ENCODE results near the gene GPR141.

The GPR141 gene, protein sequence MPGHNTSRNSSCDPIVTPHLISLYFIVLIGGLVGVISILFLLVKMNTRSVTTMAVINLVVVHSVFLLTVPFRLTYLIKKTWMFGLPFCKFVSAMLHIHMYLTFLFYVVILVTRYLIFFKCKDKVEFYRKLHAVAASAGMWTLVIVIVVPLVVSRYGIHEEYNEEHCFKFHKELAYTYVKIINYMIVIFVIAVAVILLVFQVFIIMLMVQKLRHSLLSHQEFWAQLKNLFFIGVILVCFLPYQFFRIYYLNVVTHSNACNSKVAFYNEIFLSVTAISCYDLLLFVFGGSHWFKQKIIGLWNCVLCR

DNA sequence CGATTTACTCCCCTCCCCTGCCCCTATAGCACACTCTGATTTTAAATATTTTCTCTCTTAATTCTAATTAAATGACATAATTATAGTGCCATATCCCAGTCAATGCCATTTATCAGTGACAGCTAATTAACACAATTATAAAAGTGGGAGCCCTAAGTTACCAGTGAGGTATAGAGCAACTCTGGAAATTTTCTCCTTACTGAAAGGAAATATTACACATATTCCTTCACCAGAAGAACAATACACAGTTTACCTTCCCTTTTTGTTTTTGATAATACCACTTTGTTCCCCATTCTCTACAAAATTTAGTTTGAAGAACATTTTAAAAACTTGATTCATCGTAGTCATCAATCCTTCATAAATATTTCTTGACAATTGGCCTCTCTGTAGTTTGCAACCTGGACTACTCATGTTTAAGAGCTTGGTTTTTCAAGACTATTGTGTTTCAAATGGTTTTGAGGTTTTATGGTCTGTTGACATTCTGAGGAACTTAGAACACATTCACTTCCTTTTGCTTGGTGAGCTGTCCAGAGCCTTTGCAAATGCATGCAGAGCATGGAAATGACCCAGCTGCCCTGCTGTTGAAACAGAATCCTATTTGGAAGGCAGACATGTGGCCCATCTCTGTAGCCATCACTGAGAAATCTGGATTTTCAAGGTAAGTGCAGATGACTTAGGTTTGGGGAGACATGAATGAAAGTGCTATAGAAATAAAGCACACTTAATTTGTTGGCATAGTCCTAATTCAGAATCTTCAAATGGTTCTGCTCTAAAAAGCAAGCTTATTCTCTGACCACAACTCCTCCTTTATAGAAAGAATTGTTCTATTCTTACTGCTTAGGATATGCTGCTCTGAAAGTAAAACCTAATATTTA, at the start of gene GPR141:
TSS of gene GPR141 (plus strand) at position 521 of the 875 bp plus-strand sequence. CDS start 56,628 bp downstream, outside the sequence.
- DNase-seq = peak in 2 of 56 donors; percentile 10 to 20

DNA sequence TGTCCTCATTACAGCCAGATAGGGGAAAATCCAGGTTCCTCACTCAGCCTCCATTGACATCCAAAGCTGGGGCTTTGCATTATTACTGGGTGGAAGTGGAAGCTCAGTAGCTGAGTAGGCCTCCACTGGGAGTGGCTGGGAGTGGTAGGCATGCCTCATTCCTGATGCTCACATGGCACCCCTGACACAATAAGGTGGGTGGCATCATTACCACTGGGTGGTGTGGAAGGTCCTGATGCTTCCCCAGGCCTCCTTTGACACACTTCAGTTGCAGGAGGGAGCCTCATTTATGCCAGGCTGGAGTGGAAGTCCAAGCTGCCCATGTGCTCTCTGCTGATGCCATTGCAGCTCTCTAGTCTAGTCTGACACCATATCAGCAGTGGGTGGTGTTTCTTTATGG, 48.2 kb upstream of the GPR141 start:
- no peak for DNase-seq

DNA sequence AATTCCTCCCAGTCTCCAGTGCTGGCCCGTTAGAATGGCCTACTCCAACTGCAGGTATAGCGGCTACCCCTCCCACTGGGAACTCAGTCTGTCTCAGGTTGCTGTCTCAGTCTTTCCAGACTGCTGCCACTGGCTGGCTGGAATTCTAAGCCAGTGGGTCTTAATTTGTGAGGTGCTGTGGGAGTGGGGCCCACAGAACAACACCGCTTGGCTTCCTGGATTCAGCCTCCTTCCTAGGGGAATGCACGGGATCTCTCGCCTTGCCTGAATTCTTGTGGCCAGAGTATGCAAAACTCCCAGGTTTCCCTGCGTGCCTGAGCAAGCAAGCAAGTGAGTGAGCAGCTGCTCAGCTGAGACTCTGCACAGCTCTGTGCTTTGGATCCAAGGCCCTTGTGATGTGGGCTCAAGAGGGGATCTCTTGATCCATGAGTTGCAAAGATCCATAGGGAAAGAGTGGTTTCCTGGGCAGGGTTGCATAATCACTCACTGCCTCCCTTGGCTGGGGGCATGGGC, 41.5 kb upstream of the GPR141 start:
- no peak for DNase-seq

DNA sequence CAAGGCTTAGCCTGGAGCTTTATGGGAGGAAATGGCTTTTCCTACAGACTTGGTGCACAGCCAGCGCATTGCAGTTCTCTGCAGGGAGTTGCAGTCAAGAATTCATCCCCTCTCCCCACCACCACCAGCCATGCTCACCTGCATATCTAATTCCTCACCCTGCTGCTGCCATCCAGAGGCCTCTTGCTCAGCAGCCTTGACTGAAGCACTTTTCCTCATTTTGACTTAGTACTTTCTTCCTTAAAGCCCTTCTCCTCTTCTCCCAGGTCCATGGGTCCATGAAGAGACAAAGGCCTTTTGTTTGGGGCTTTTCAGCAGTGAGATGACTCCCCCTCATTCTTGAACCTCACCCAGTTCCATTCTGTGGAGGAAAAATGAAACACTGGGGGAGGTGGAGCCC, 39.7 kb upstream of the GPR141 start:
- DNase-seq = no peak

DNA sequence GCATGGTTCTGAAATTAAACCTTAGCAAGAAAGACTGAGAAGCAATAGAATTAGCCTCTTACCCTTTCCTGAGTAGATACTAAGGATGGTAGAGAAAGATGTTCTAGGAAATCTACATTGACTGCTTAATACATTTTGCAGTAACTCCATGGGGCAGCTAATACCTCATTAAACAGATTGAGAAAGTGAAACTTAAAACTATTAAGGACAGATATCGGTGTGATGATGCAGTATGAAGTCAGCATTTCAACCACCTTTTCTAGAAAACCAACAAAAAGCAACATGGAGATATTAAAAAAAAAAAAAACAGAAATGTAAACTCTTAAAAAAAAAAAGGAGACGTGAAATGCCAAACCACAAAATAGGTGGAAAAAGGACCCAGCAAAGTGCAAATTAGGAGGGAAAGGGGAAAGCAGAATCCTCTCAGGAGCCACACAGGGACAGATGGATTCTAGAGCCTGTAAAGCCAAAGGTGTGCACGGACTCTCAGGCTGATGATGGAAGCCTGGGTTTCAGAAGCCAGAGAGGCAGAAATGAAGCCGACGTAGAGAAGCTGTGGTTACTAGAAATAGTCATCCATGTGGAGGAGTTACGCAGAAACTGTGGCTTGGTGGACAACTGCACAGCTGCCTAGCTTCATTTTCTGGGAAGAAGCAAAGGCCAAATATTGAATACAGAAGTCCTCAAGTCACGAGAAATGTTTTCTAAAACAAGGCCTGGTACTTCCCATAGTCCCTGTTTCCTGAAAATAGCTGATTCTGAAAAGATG, 38.1 kb upstream of the GPR141 start:
- DNase-seq = no peak

DNA sequence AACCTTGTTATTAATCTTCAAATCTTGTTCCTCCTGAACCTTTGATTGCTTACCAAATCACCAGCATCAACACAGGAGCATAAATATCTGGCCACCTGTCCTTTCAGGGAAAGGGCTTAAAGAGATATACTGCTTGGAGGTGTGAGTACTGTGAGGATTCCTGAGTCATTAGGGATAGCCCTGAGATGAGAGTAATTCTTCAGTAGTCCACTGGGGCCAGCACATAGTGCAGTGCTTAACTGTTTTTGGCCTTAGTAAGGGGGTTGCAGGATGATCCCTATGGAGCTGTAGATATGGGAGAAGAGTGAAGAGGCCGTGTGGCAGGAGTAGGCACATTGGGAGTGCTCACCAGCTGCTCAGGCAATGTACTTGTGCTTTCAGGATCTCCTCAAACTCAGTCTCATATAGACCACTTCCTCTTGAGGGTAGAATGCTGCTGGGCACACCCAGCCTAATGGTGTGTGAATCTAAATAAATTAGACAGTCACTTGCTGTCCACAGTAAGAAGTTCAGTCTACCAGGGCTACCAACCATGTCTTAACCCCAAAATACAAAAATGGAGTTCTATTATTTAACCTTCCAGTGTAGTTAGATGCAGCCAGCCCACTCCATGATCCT, 26.5 kb upstream of the GPR141 start:
- DNase-seq = no peak

DNA sequence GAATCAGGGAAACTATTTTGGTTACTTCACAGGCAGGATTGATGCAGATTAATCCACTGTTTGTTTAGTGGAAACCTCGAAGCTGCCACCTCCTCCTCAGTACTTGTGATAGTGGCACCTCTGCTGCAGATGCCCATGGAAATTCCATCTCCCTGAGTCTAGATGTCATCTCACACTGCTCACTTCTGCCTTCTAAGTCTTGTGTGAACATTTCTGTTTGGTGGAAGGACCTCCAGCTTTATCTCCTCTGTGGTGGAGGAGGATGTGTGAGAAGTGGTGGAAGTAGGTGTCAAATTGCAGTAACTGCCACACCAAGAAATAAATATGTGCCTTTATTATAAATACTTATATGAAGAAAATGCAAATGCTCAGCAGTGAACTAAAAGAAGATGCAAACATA, 25.8 kb upstream of the GPR141 start:
- peak in 2 of 56 donors; percentile 8 to 29 for DNase-seq

DNA sequence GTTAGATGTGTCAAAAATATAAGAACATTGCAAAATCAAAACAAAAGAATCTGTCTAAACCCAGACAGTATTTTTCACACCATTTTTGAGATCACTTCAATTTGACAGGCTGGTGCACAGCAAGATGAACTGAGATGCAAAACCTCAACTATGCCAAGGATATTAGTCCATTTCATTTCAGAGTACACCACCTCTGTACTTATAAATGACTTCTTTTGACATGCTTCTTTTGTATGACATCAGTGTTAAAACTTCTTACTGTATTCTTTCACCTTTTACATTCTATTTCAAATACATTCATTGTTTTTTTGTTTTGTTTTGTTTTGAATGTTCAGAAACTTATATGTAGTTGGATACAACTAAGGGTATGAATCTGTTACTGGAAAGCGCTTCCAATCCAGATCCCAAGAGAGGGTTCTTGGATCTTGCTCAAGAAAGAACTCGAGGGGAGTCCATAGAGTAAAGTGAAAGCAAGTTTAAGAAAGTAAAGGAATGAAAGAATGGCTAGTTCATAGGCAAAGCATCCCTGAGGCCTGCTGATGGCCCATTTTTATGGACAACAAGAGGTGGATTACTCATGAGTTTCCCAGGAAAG, 23.5 kb upstream of the GPR141 start:
- no peak for DNase-seq

DNA sequence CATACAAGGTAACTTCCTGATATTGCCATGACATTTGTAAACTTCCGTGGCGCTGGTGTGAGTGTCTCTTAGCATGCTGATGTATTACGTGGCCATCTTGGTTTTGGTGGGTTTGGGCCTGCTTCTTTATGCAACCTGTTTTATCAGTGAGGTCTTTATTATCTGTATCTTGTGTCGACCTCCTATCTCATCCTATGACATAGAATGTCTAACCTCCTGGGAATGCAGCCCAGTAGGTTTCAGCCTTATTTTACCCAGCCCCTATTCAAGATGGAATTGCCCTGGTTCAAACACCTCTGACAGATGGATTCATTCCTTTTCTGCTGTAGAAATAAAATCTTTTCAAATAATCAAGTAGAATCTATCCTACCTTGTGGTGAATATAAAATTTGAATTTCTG, 23.0 kb upstream of the GPR141 start:
- DNase-seq = no peak

DNA sequence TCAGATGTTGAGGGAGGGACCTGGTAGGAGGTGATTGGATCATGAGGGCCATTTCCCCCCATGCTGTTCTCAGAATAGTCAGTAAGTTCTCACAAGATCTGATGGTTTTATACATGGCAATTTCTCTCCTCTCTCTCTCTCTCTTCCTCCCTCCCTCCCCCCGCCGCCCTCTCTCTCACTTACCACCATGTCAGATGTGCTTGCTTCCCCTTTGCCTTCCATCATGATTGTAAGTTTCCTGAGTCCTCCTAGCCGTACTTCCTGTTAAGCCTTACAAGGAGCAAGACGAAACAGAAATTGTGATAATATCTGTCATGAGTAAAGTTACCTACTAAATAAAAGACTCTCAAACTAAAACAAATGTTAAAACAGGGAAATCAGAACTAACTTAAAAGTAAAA, 19.9 kb upstream of the GPR141 start:
- DNase-seq = no peak

DNA sequence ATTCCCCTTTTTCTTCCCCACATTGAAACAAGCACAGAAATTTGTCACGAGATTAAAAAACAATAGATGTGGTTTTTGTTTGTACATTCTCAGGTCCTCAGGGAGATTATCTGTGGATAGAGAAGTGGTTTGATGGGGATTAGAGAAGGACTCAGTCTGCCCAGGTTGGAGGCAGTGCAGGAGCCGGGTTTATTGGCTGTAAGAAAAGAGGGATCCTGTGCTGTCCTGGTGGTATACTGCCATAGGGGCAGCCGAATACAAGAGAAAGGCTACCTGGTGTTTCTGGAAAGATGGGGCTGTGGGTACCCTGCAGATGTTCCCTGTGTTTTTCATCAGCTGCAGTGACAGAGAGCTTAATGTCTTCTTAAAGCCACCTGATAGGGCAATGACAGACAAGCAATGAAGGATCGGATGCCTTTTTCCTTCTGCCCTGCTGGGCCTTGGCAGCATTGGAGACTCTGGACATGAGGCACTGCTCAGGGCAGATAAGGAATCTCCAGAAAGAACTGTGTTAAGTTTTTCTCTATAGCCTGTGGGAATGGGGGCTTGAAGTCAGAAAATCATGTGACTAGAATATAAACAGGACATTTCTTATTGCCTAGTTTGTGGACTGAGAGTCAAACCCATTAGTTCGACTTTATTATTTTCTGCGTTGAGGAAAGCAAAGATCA, 18.1 kb upstream of the GPR141 start:
- DNase-seq = no peak

DNA sequence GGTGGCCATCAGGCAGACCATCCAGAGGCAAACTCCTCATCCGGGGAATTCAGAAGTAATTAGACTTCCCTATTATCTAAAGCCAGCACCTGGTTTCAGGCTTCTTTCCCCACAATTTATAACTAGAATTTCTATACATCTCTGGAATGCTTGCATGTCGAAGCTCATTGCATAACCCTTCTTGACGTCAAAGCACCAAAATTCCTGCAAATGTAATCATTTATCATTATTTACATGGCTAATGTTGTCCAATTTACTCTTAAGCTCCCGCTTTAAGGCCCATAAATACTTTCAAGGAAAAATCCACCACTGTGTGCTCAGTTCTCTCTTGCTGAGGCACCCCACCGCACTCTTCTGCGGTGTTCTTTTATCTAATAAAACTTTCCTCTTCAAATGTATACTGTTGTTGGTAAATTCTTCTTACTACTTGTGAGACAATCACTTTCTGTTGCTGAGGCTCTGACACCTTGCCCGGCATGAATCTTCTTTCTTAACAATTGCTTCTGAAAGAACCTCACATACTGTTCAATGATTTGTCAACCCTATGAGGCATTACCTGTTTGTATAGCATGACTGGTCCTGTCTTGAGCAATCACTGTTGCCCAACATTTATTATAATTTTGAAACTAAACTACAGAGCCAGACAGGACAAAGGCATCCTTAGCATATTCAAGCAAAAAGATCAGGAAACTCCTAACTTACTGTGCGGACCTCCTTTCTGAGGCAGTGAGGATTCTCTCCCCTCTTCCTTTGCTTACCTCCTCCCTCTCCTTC, 17.4 kb upstream of the GPR141 start:
- DNase-seq = no peak

DNA sequence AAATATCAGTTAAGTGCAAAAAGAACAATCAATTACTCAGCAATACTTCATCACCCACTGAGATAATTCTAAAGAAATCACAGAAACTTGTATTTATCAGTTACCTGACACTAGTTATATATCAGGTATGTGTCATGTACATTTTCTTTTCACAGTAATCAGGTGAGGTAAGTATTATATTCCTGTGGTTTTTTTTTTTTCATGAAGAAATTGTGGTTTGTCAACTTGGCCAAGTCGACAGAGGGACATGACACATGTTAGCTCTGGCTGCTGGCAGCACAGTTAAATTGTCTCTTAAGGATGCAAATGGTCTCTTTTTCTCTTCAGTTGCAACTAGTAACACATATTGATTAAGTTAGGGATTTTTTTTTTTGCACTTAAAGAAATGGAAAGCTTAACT, 13.7 kb upstream of the GPR141 start:
- no peak for DNase-seq

DNA sequence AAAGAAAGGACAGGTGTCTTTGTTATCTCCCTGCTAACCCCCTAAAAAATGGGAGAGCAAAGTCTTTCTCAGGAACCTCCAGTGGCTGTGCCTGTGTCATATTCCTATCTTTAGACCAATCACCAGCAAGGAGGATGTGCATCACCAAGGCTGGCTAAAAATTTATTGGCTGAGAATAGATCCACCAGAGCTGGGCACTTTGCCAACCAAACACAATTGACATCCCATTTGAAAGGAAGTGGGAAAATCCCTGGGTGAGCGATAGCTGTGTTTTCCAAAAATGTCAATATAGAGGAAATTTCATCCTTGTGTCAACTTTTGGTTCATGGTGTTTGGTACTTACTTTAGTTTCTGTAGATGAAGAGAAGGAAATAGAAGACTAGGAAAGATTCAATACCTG, 13.1 kb upstream of the GPR141 start:
- DNase-seq = no peak

DNA sequence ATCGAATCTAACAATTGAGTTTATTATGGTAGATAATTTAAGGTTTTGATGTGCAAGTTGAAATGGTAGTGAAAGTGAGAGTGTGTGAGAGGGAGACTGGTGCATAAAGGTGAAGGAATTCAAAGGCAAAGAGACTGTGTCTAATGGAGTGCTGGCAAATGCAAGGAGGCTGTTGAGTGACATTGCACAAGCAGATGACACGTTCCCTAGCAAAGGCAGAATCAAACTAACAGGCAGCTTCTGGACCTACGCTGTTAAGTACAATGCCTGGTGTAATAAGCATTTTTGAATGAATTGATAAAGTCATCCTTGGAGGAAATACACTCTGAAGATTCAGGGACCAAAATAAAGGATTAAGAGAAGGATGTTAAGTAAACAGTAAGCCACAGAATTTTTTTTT, 11.7 kb upstream of the GPR141 start:
- DNase-seq = no peak

DNA sequence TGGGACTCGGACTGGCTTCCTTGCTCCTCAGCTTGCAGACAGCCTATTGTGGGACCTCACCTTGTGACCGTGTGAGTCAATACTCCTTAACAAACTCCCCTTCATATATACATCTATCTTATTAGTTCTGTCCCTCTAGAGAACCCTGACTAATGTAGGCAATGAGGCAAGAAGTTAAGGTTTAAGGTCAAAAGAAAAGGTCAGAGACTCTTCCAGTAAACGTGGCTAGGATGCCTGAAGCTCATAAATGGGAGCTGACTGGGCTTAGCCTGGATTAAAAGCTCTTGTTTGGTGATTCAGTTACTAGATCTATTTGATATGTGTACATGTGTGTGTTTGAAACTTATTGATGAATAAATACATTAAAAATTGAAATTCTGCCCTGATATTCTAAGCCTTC, 10.6 kb upstream of the GPR141 start:
- no peak for DNase-seq

DNA sequence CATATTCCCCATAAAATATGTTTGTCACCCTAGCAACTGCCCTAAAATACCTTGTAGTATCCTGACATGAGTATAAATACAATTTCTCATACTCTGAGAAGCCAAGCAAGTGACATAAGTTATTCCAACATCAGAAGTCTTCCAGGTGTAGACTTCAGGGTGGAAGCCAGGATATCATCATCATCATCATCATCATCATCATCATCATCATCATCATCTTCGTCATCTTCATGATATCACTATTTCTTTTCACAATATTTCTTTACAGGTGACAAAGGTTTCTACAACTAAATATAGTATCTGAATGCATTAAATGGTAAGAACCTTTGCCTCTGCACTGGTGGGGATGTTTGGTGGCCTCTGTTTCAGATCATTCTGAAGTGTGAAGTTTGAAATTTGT, 10.0 kb upstream of the GPR141 start:
- DNase-seq = no peak

DNA sequence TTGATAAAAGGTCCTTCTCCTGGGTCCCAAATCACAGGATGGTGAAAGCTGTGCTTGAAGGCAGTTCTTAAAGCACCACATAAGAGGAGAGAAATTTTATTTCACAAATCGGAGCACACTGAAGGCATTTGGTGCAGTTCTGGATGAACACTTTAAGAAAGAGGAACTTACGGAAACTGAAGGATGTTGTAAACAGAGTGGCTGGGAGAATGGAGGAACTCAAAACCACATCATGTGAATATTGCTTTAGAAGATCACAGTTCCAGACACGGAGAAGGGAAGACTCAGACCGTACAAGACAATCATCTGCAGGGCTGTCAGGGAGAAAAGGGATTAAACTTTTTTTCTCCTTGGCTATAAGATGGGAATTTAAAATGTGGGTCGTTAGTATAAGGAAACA, 9.0 kb upstream of the GPR141 start:
- no peak for DNase-seq

DNA sequence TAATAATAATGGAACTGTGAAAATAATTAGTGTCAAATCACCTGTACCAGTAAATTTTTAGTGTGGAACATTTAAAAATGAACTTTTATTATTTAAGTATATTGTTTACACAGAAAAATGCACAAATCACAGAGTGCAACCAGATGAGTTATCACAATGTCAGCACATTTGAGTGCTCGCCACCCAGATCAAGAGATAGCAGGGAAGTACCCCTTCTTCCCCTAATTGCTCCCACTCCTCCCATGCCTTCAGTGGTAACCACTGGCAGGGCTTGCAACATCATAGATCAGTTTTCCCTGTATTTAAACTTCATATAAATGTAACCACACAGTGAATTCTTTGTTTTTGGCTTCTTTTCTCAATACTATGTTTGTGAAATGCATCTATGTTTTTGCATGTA, 7.8 kb upstream of the GPR141 start:
- DNase-seq = no peak

DNA sequence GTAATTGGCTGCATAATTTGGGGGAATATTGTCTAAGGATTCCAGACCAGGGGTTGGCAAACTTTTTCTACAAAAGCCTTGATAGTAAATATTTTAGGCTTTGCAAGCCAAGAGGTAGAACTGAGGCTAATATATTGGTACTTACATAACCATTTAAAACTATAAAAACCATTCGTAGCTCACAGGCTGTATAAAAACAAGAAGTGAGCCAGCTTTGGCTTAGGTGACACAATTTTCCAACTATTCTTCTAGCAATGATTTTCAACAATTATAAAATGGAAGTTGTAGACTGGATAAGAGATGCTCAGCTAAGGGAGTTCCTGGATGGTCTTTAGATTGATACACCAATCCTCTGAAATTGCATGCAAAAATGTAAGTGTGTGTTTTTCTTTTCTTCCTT, 1.4 kb downstream of the GPR141 start:
- DNase-seq = no peak
